C4-2B (cell line): ENCODE results near the gene DLX2.

Experiments used
- H3K27ac ChIP-seq: fragments of 450-650 bp; 2 replicates; pipeline ENCODE4 v1.5.1; 2017
- CTCF ChIP-seq: fragments of 450-650 bp; conservative IDR thresholded peaks from 2 replicates; pipeline ENCODE4 v1.5.1; 2017; ENCODE audit warnings: mild to moderate bottlenecking
- ZFX ChIP-seq: fragments of 450-650 bp; IDR thresholded peaks from 2 replicates; pipeline ENCODE4 v1.6.1; 2017

The DLX2 gene

GRCh38 chr2:172082105-172082943 is 20.4 kb downstream of the DLX2 start:
- H3K27ac ChIP-seq = no peak overlapping the region
- TF ChIP-seq CTCF (no peak), ZFX (no peak)

- TF ChIP-seq ZFX (no peak), CTCF (no peak)
These were observed 21.3 kb downstream of the DLX2 start for GRCh38 chr2:172081221-172082022.

GRCh38 chr2:172080641-172081220 is 22.0 kb downstream of the DLX2 start:
- TF ChIP-seq CTCF (no peak), ZFX (no peak)
- H3K27ac ChIP-seq = no peak overlapping the region

More at GRCh38 chr2:172081221-172082022, 21.3 kb downstream of the DLX2 start:
- no peak overlapping the region for H3K27ac ChIP-seq

- no peak overlapping the region for H3K27ac ChIP-seq
- TF ChIP-seq ZFX (no peak), CTCF (no peak)
These were observed 22.7 kb downstream of the DLX2 start for GRCh38 chr2:172079838-172080640.

- TF ChIP-seq CTCF (no peak), ZFX (no peak)
- H3K27ac ChIP-seq = no peak overlapping the region
These were observed 23.3 kb downstream of the DLX2 start for GRCh38 chr2:172079416-172079815.

GRCh38 chr2:172074254-172074653 is 28.4 kb downstream of the DLX2 start:
- H3K27ac ChIP-seq = no peak overlapping the region

More at GRCh38 chr2:172074254-172074653, 28.4 kb downstream of the DLX2 start:
- TF ChIP-seq CTCF = no peak
